H1 (cell line): Measurements from ENCODE around the gene APH1B.

Experiments
- CHD1 ChIP-seq: IDR thresholded peaks from 2 replicates; pipeline ENCODE4 v1.6.1; 2012; ENCODE audit warnings: low read depth, low read length, improper control_type of control experiment
- EZH2 ChIP-seq: fragments of 200-600 bp; sonication (generic); IDR thresholded peaks from 2 replicates; pipeline ENCODE4 v1.7.1; 2012; ENCODE audit warnings: low read depth, mild to moderate bottlenecking, moderate library complexity, low read length, inconsistent platforms; ENCODE audit not compliant: severe bottlenecking
- POLR2A ChIP-seq, 2 experiments: IDR thresholded peaks; 1 replicate in 1 of 2; 2 replicates in 1 of 2; pipeline ENCODE4 v1.6.1; 2011; ENCODE audit warnings: low read depth in 2 of 2, low read length in 2 of 2, mild to moderate bottlenecking in 2 of 2; ENCODE audit errors: control extremely low read depth in 1 of 2
- SP4 ChIP-seq: IDR thresholded peaks from 2 replicates; pipeline ENCODE4 v1.6.1; 2012; ENCODE audit warnings: low read length, inconsistent platforms
- TF ChIP-seq, protein P1 (sequence below): IDR thresholded peaks from 2 replicates; pipeline ENCODE4 v1.6.1; 2012; ENCODE audit warnings: low read length, inconsistent platforms
- TF ChIP-seq, protein P2 (sequence below), 3 experiments: IDR thresholded peaks; 1 replicate in 2 of 3; 2 replicates in 1 of 3; pipeline versions ENCODE4 v1.5.1 to v1.6.1; 2011; ENCODE audit warnings: low read length in 3 of 3, mild to moderate bottlenecking in 3 of 3, inconsistent platforms in 2 of 3, low read depth in 1 of 3, moderate library complexity in 1 of 3; ENCODE audit not compliant: insufficient read depth in 1 of 3; ENCODE audit errors: control extremely low read depth in 1 of 3

DNA sequence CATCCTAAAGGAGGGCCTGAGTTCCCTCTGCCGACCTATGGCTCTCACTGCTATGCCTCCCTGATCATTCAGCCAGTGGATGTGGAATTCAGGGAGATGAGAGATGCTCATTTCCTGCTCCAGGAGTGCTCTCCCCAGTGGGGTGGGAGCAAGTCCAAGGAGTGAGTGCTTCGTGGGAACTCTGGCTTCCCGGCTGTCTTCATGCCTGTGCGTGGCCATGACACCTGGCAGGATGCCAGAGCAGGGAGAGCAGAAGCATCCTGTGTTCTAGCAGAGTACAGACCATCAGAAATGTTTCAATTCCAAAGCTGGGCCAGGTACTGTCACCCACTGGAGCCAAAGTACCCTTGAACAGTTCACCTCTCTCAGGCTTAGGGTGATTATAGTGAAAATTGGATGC lies 45.1 kb downstream of the APH1B start:
- TF ChIP-seq, protein P1, sequence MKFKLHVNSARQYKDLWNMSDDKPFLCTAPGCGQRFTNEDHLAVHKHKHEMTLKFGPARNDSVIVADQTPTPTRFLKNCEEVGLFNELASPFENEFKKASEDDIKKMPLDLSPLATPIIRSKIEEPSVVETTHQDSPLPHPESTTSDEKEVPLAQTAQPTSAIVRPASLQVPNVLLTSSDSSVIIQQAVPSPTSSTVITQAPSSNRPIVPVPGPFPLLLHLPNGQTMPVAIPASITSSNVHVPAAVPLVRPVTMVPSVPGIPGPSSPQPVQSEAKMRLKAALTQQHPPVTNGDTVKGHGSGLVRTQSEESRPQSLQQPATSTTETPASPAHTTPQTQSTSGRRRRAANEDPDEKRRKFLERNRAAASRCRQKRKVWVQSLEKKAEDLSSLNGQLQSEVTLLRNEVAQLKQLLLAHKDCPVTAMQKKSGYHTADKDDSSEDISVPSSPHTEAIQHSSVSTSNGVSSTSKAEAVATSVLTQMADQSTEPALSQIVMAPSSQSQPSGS = no peak
- TF ChIP-seq CHD1 (no peak), EZH2 (no peak), POLR2A (IDR thresholded peaks at IDR 0.05; ENCODE audit: control extremely low read depth in 1 of 2, low read depth in 2 of 2, low read length in 2 of 2) (no peak), SP4 (no peak)
- TF ChIP-seq, protein P2, sequence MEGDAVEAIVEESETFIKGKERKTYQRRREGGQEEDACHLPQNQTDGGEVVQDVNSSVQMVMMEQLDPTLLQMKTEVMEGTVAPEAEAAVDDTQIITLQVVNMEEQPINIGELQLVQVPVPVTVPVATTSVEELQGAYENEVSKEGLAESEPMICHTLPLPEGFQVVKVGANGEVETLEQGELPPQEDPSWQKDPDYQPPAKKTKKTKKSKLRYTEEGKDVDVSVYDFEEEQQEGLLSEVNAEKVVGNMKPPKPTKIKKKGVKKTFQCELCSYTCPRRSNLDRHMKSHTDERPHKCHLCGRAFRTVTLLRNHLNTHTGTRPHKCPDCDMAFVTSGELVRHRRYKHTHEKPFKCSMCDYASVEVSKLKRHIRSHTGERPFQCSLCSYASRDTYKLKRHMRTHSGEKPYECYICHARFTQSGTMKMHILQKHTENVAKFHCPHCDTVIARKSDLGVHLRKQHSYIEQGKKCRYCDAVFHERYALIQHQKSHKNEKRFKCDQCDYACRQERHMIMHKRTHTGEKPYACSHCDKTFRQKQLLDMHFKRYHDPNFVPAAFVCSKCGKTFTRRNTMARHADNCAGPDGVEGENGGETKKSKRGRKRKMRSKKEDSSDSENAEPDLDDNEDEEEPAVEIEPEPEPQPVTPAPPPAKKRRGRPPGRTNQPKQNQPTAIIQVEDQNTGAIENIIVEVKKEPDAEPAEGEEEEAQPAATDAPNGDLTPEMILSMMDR (IDR thresholded peaks at IDR 0.05; ENCODE audit: control extremely low read depth in 1 of 3, insufficient read depth in 1 of 3, low read depth in 1 of 3, low read length in 3 of 3) = no peak
